Mesothelial cell of epicardium (in vitro differentiated cells): ENCODE results near the gene C9orf43. TPM values are rescaled to one million over a fixed set of nuclear protein-coding genes. Genes with fewer than 3 reads are reported as not detected.
A peak's percentile ranks its signal among the peaks of the same experiment; 100 is the strongest.
"Not testable (repeated sequence)": the region's sequence is repeated elsewhere in the genome, so short reads cannot be mapped to it uniquely, and the experiment has no call there.

Source experiments
- DNase-seq, 2 experiments: peaks; one replicate each; pipeline ENCODE4 v3.0.0; 2021; ENCODE audit warnings: low spot score in 2 of 2; ENCODE audit not compliant: unreplicated experiment in 2 of 2
- H3K27ac Mint-ChIP-seq: 2 replicates; pipeline ENCODE4 v1.8.0; 2021; ENCODE audit warnings: mixed read lengths
- H3K27me3 Mint-ChIP-seq: 2 replicates; pipeline ENCODE4 v1.8.0; 2021; ENCODE audit warnings: low read depth, mixed read lengths
- H3K36me3 Mint-ChIP-seq: 2 replicates; pipeline ENCODE4 v1.8.0; 2021; ENCODE audit warnings: mixed read lengths
- H3K4me1 Mint-ChIP-seq: 2 replicates; pipeline ENCODE4 v1.8.0; 2021; ENCODE audit warnings: mixed read lengths
- H3K4me3 Mint-ChIP-seq: 2 replicates; pipeline ENCODE4 v1.8.0; 2021; ENCODE audit warnings: mild to moderate bottlenecking, moderate library complexity, mixed read lengths
- H3K9me3 Mint-ChIP-seq: 2 replicates; pipeline ENCODE4 v1.8.0; 2021; ENCODE audit warnings: mixed read lengths
- total RNA-seq: library from RNA; stranded (reverse); gene quantifications from 3 replicates; pipeline ENCODE4 v1.2.1, GENCODE V29; 2021
- TF ChIP-seq, protein P1 (sequence below): fragments of 200-600 bp; sonication (generic); IDR thresholded peaks from one replicate; pipeline ENCODE4 v1.5.0; 2021; ENCODE audit warnings: antibody characterized with exemption; ENCODE audit not compliant: unreplicated experiment

Gene C9orf43
- total RNA-seq, 1 donor from 2014 or later = 0.72 TPM

DNA sequence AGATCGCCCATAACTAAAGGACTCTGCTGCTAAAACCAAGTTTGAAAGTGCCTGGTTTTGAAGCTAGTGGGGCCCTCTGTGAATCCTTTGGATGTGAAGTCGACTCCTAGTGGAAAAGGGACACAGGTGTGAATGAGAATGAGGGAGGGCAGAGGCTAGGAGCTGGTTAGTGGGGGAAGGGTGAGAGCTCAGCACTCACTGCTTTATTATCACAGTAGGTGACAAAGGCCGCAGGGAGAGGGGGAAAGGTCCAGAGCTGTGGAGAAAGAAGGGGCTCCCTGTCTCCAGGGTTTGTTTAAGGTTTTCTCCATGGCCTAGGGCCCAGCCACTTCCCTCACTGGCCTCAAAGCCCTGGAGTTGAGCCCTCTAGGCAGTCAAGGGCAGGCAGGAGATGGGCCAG lies 37.3 kb upstream of the C9orf43 start:
- H3K9me3 Mint-ChIP-seq = no peaks in the 10 kb centered on the region
- no peak overlapping the region for H3K4me3 Mint-ChIP-seq
- DNase-seq = no peak
- H3K27me3 Mint-ChIP-seq = no peaks in the 10 kb centered on the region
- TF ChIP-seq, protein P1, sequence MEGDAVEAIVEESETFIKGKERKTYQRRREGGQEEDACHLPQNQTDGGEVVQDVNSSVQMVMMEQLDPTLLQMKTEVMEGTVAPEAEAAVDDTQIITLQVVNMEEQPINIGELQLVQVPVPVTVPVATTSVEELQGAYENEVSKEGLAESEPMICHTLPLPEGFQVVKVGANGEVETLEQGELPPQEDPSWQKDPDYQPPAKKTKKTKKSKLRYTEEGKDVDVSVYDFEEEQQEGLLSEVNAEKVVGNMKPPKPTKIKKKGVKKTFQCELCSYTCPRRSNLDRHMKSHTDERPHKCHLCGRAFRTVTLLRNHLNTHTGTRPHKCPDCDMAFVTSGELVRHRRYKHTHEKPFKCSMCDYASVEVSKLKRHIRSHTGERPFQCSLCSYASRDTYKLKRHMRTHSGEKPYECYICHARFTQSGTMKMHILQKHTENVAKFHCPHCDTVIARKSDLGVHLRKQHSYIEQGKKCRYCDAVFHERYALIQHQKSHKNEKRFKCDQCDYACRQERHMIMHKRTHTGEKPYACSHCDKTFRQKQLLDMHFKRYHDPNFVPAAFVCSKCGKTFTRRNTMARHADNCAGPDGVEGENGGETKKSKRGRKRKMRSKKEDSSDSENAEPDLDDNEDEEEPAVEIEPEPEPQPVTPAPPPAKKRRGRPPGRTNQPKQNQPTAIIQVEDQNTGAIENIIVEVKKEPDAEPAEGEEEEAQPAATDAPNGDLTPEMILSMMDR = no peak
- H3K36me3 Mint-ChIP-seq = peaks cover 3% of the 10 kb centered on the region
- peak overlapping the region; percentile 0 for H3K27ac Mint-ChIP-seq
- H3K4me1 Mint-ChIP-seq = peaks cover 8% of the 10 kb centered on the region

DNA sequence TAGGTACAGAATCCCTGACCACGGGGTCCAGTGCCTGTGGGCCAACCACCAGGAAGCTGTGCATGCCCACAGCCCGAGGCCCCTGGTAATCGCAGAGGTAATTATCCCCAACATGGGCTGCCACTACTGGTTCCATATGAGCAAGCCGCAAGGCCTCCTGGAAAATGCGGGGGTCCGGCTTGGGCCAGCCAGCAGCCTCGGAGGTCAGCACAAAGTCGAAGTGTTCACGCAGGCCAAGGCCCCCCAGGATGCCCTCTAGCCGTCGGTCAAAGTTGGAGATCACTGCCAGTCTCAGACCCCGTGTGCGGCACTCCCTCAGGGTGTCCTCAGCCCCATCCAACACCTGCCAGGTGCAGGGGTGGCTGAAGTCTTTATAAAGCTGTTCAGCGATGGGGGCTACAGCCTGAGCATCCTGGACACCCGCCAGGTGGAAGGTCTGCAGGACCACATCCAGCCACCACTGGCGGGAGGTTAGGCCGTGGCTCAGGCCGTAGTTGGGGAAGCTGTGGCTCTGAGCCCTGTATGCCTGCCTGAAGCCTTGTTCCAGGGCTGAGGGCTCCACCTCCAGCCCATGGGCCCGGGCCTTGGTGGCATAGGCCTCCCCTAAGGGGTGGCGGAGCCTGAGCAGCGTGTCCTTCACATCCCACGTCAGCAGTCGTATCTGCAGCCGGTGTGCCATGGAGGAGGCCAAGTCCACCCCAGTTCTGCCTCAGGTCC lies 36.7 kb upstream of the C9orf43 start:
- Mint-ChIP-seq H3K27ac (no peak overlapping the region), H3K27me3 (no peaks in the 10 kb centered on the region), H3K9me3 (no peaks in the 10 kb centered on the region), H3K4me3 (no peak overlapping the region), H3K36me3 (peaks cover 3% of the 10 kb centered on the region), H3K4me1 (peaks cover 12% of the 10 kb centered on the region)
- DNase-seq = no peak
- TF ChIP-seq, protein P1 = no peak

DNA sequence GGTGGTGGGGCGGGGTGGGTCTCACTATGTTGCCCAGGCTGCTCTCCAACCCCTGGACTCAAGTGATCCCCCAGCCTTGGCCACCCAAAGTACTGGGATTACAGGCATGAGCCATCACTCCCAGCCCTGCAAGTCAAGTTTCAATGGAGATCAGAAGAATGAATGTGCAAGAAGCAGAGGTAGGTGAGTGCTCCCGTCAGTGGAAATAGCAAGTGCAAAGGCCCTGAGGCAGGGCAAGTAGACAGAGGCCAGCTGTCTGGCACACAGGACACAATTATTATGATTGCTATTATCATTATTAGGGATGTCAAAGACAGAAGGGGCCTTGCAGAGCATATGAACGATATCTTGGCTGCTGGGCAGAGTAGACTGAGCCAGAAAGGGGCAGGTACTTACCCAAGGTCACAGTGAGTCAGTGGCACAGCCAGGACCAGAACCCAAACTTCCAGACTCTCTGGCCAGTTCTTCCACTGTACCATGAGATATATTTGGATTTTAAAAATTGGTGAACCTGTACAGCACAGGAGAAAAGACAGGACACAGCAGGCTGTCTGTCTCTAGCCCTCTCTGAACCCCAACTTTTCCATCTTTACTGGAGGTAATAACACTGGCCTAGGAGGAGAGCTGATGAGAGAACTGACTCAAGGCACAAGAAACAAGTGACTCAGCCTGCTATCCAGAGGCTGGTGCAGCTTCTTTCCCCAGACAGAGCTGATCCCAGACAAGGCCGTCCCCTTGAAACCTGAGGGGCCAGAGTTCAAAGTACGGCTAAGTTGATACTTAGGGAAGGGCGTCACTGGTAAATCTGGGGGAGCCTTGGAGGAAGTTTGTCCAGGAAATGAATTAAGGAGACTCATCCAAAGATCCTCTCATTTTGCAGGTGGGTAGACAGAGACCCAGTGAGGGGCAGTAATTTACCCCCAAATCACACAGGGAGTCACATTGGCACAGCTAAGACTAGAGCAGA lies 35.2 kb upstream of the C9orf43 start:
- H3K4me3 Mint-ChIP-seq = peak overlapping the region; percentile 82
- TF ChIP-seq, protein P1 = no peak
- H3K9me3 Mint-ChIP-seq = no peaks in the 10 kb centered on the region
- H3K4me1 Mint-ChIP-seq = peaks cover 25% of the 10 kb centered on the region
- DNase-seq = no peak
- peaks cover 3% of the 10 kb centered on the region for H3K36me3 Mint-ChIP-seq
- no peaks in the 10 kb centered on the region for H3K27me3 Mint-ChIP-seq
- peak overlapping the region; percentile 75 for H3K27ac Mint-ChIP-seq

DNA sequence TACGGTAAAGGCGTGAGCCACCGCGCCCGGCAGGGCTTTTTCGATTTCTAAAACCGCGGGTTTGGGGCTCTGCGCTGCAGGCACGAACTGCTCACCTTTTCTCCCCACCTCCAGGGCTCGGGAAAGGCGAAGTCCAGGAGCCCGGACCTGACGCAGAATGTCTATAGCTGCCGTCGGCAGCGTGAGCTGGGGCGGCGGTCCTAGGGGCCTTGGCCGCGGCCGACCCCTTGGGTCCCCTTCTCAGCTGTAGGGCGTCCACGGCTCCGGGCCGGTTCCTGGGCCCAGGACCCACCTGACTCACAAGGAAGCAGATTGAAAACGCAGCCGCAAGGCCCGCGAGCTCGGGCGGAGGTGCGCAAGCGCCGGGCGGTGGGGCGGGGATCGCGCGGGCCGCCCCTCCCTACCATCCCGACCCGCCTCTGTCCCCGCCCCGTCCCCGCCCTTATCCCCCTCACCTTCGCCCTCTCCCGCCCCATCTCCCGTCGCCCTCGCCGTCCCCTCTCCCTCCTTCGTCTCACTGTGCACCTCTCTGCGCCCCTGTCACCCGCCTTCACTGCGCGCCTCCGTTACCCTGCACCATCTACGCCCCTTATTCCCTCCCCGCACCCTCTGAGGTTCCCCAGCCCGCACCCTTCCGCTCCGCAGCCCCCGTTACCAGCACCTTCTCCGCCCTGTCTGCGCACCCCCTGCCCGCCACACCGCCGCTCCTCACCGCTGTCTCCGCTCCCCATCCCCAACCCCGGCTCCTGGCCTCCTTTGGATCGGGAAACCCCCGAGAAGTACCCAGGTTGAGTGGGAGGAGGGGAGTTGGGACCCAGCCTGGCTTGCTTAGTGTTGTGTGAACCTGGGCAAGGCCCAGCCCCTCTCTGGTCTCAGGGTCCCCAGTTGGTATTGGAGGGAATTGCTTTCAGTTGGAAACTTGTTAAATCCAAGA lies 33.6 kb upstream of the C9orf43 start, which contains the start of gene HDHD3:
Gene HDHD3, minus strand, starts transcription at position 353 of the 934 bp plus-strand sequence. CDS start 2,632 bp downstream, outside the sequence.
- Mint-ChIP-seq H3K4me3 (peak within 1 kb of the TSS; percentile 82), H3K27me3 (no peaks in the 10 kb centered on the region), H3K27ac (peak within 1 kb of the TSS; percentile 89), H3K9me3 (no peaks in the 10 kb centered on the region), H3K36me3 (peaks cover 3% of the 10 kb centered on the region), H3K4me1 (peaks cover 33% of the 10 kb centered on the region)
- TF ChIP-seq, protein P1 = no peak
- peak; percentile 60 to 76 for DNase-seq

DNA sequence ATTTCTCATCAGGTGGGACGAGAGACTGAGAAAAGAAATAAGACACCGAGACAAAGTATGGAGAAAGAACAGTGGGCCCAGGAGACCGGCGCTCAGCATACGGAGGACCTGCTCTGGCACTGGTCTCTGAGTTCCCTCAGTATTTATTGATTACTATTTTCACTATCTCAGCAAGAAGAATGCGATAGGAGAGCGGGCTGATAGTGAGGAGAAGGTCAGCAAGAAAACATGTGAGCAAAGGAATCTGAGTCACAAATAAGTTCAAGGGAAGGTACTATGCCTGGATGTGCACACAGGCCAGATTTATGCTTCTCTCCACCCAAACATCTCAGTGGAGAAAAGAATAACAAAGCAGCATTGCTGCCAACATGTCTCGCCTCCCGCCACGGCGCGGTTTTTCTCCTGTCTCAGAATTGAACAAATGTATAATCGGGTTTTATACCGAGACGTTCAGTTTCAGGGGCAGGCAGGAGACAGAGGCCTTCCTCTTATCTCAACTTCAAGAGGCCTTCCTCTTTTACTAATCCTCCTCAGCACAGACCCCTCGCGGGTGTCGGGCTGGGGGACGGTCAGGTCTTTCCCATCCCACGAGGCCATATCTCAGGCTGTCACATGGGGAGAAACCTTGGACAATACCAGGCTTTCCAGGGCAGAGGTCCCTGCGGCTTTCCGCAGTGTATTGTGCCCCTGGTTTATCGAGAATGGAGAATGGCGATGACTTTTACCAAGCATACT lies 31.3 kb upstream of the C9orf43 start:
- H3K9me3 Mint-ChIP-seq, DNase-seq, H3K27me3 Mint-ChIP-seq, H3K36me3 Mint-ChIP-seq: not testable (repeated sequence)
- peak overlapping the region; percentile 0 for H3K4me3 Mint-ChIP-seq
- peak overlapping the region; percentile 92 for H3K27ac Mint-ChIP-seq
- H3K4me1 Mint-ChIP-seq = peaks cover 39% of the 10 kb centered on the region

DNA sequence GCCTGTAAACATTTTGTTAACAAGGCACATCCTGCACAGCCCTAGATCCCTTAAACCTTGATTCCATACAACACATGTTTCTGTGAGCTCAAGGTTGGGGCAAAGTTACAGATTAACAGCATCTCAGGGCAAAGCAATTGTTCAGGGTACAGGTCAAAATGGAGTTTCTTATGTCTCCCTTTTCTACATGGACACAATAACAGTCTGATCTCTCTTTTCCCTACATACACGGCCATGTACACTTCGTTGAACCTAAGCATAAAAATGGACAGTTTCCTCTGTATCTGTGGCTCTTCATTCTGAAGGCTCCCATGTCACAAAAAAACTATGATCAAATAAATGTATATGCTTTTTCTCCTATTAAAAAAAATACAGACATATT lies 30.7 kb upstream of the C9orf43 start:
- peaks cover 39% of the 10 kb centered on the region for H3K4me1 Mint-ChIP-seq
- not testable (repeated sequence) for DNase-seq, H3K27me3 Mint-ChIP-seq, H3K4me3 Mint-ChIP-seq, H3K9me3 Mint-ChIP-seq, H3K36me3 Mint-ChIP-seq
- peak overlapping the region; percentile 92 for H3K27ac Mint-ChIP-seq
